Mesenchymal stem cell (in vitro differentiated cells and primary cell): ENCODE results near the gene P4HB.
A peak's percentile ranks its signal among the peaks of the same experiment; 100 is the strongest.

Experiments
- DNase-seq: peaks from one replicate; pipeline ENCODE4 v3.0.0-alpha.2; 2013
- H2AFZ ChIP-seq: one replicate; pipeline ENCODE4 v1.6.1; 2013; ENCODE audit warnings: low read depth, mild to moderate bottlenecking, control low read depth, inconsistent platforms, low read length, moderate library complexity
- H2AK5ac ChIP-seq: 2 replicates; pipeline ENCODE4 v1.6.1; 2013; ENCODE audit warnings: low read length, moderate library complexity, mild to moderate bottlenecking, inconsistent platforms; ENCODE audit not compliant: severe bottlenecking
- H2BK120ac ChIP-seq: one replicate; pipeline ENCODE4 v1.6.1; 2013; ENCODE audit warnings: low read depth, mild to moderate bottlenecking, inconsistent platforms, low read length, moderate library complexity
- H2BK12ac ChIP-seq, 2 experiments: one replicate each; pipeline ENCODE4 v1.6.1; 2013; ENCODE audit warnings: inconsistent platforms in 2 of 2, low read length in 2 of 2, mild to moderate bottlenecking in 2 of 2, moderate library complexity in 2 of 2, control low read depth in 1 of 2
- H2BK15ac ChIP-seq: one replicate; pipeline ENCODE4 v1.6.1; 2013; ENCODE audit warnings: mild to moderate bottlenecking, low read depth, inconsistent platforms; ENCODE audit not compliant: poor library complexity, severe bottlenecking
- H2BK5ac ChIP-seq: 2 replicates; pipeline ENCODE4 v1.6.1; 2013; ENCODE audit warnings: low read depth, mild to moderate bottlenecking, low read length, control low read depth, inconsistent platforms; ENCODE audit not compliant: poor library complexity, severe bottlenecking
- H3K14ac ChIP-seq, 2 experiments: one replicate each; pipeline ENCODE4 v1.6.1; 2013; ENCODE audit warnings: inconsistent platforms in 2 of 2, low read length in 2 of 2, control low read depth in 1 of 2, mild to moderate bottlenecking in 1 of 2, moderate library complexity in 1 of 2
- H3K18ac ChIP-seq, 2 experiments: one replicate each; pipeline ENCODE4 v1.6.1; 2013; ENCODE audit warnings: inconsistent platforms in 2 of 2, low read length in 2 of 2, control low read depth in 1 of 2, low read depth in 1 of 2, mild to moderate bottlenecking in 1 of 2
- H3K23ac ChIP-seq, 2 experiments: one replicate each; pipeline ENCODE4 v1.6.1; 2013; ENCODE audit warnings: inconsistent platforms in 2 of 2, low read length in 2 of 2, mild to moderate bottlenecking in 2 of 2, moderate library complexity in 2 of 2, control low read depth in 1 of 2
- H3K27ac ChIP-seq: 2 replicates; pipeline ENCODE4 v1.5.1; 2013; ENCODE audit warnings: mild to moderate bottlenecking, moderate library complexity, low read length, control low read depth, inconsistent platforms; ENCODE audit not compliant: poor library complexity, severe bottlenecking
- H3K27me3 ChIP-seq, 2 experiments: 2 replicates each; pipeline versions ENCODE4 v1.6.1 to v1.7.0; 2013; ENCODE audit warnings: low read length in 2 of 2, mild to moderate bottlenecking in 2 of 2, moderate library complexity in 2 of 2, control low read depth in 1 of 2, inconsistent platforms in 1 of 2; ENCODE audit not compliant: control insufficient read depth in 1 of 2, insufficient read depth in 1 of 2
- H3K36me3 ChIP-seq, 2 experiments: 2 replicates each; pipeline versions ENCODE4 v1.6.1 to v1.7.0; 2013; ENCODE audit warnings: low read length in 2 of 2, control low read depth in 1 of 2, inconsistent platforms in 1 of 2, low read depth in 1 of 2, mild to moderate bottlenecking in 1 of 2; ENCODE audit not compliant: insufficient read depth in 2 of 2, control insufficient read depth in 1 of 2
- H3K4ac ChIP-seq, 2 experiments: one replicate each; pipeline ENCODE4 v1.6.1; 2013; ENCODE audit warnings: inconsistent platforms in 2 of 2, low read length in 2 of 2, mild to moderate bottlenecking in 2 of 2, moderate library complexity in 2 of 2, control low read depth in 1 of 2, low read depth in 1 of 2
- H3K4me1 ChIP-seq: 2 replicates; pipeline ENCODE4 v1.6.1; 2013; ENCODE audit warnings: low read depth, low read length, control low read depth; ENCODE audit not compliant: control insufficient read depth, insufficient read depth
- H3K4me2 ChIP-seq: 2 replicates; pipeline ENCODE4 v1.6.1; 2013; ENCODE audit warnings: low read length, mild to moderate bottlenecking, inconsistent platforms; ENCODE audit not compliant: poor library complexity, severe bottlenecking
- H3K4me3 ChIP-seq, 2 experiments: 2 replicates each; pipeline versions ENCODE4 v1.5.1 to v1.7.0; 2013; ENCODE audit warnings: low read length in 2 of 2, mild to moderate bottlenecking in 2 of 2, control low read depth in 1 of 2, low read depth in 1 of 2; ENCODE audit not compliant: insufficient read depth in 1 of 2
- H3K79me1 ChIP-seq: replicated peaks from 2 replicates; pipeline ENCODE4 v1.6.1; 2013; ENCODE audit warnings: mild to moderate bottlenecking, control low read depth, low read length, inconsistent platforms; ENCODE audit not compliant: poor library complexity, severe bottlenecking
- H3K9ac ChIP-seq: 2 replicates; pipeline ENCODE4 v1.7.0; 2013; ENCODE audit warnings: mild to moderate bottlenecking, low read length, moderate library complexity
- H3K9me3 ChIP-seq: 2 replicates; pipeline ENCODE4 v1.7.0; 2013; ENCODE audit warnings: mild to moderate bottlenecking, low read length; ENCODE audit not compliant: control insufficient read depth
- H4K8ac ChIP-seq: one replicate; pipeline ENCODE4 v1.6.1; 2013; ENCODE audit warnings: inconsistent platforms, mild to moderate bottlenecking, low read length, moderate library complexity
- H4K91ac ChIP-seq: one replicate; pipeline ENCODE4 v1.6.1; 2013; ENCODE audit warnings: mild to moderate bottlenecking, low read length, inconsistent platforms
- WGBS: methylation state at CpG from one replicate; pipeline ENCODE4 v1.1.7; 2013; ENCODE audit warnings: mixed read lengths; 5-methylcytosine and 5-hydroxymethylcytosine counted together

P4HB gene

GRCh38 chr17:81812571-81813370 is 47.6 kb downstream of the P4HB start:
- Histone ChIP-seq H3K4ac (no peak overlapping the region), H3K79me1 (no peaks in the 10 kb centered on the region), H2BK15ac (no peak overlapping the region), H3K4me3 (peak overlapping the region in 1 of 2 experiments; percentile 2), H3K9ac (no peak overlapping the region), H2BK120ac (no peak overlapping the region), H3K4me1 (peaks cover 10% of the 10 kb centered on the region), H2BK5ac (no peak overlapping the region), H4K8ac (no peak overlapping the region), H3K27me3 (peaks cover 18 to 78% of the 10 kb centered on the region in 2 experiments), H2AFZ (no peak overlapping the region), H4K91ac (peak overlapping the region; percentile 18), H3K4me2 (no peak overlapping the region), H3K18ac (no peak overlapping the region), H2BK12ac (no peak overlapping the region), H3K23ac (no peak overlapping the region), H2AK5ac (no peak overlapping the region), H3K27ac (no peak overlapping the region), H3K9me3 (no peaks in the 10 kb centered on the region), H3K14ac (no peak overlapping the region), H3K36me3 (no peaks in the 10 kb centered on the region)
- no peak for DNase-seq
- 88% methylated on average over 44 of the region's 45 CpGs for WGBS

- Histone ChIP-seq H4K91ac (no peak overlapping the region), H3K4me1 (peaks cover 10% of the 10 kb centered on the region), H3K36me3 (no peaks in the 10 kb centered on the region), H2BK15ac (no peak overlapping the region), H3K9me3 (no peaks in the 10 kb centered on the region), H3K9ac (no peak overlapping the region), H3K79me1 (no peaks in the 10 kb centered on the region), H2BK120ac (no peak overlapping the region), H3K4ac (no peak overlapping the region), H4K8ac (no peak overlapping the region), H3K27ac (no peak overlapping the region), H2AFZ (no peak overlapping the region), H3K23ac (no peak overlapping the region), H3K14ac (no peak overlapping the region), H2BK12ac (no peak overlapping the region), H3K4me3 (no peak overlapping the region), H3K27me3 (peaks cover 23 to 79% of the 10 kb centered on the region in 2 experiments), H3K18ac (no peak overlapping the region), H2AK5ac (no peak overlapping the region), H3K4me2 (no peak overlapping the region), H2BK5ac (no peak overlapping the region)
- DNase-seq: no peak
- WGBS: 85% methylated on average over 21 of the region's 24 CpGs
These were observed 48.4 kb downstream of the P4HB start for GRCh38 chr17:81811705-81812570.

- no peak overlapping the region for H3K27ac ChIP-seq
- no peak overlapping the region for H2BK120ac ChIP-seq
- no peak overlapping the region for H2BK12ac ChIP-seq
- H3K27me3 ChIP-seq: peaks cover 31 to 81% of the 10 kb centered on the region in 2 experiments
- H3K23ac ChIP-seq: no peak overlapping the region
- H2BK5ac ChIP-seq: no peak overlapping the region
- H2BK15ac ChIP-seq: no peak overlapping the region
- H2AFZ ChIP-seq: no peak overlapping the region
- no peak overlapping the region for H3K4me3 ChIP-seq
- H3K36me3 ChIP-seq: no peaks in the 10 kb centered on the region
- H3K4me2 ChIP-seq: no peak overlapping the region
- H3K9me3 ChIP-seq: no peaks in the 10 kb centered on the region
- no peak overlapping the region for H2AK5ac ChIP-seq
- H3K18ac ChIP-seq: no peak overlapping the region
- no peak for DNase-seq
- no peak overlapping the region for H4K91ac ChIP-seq
- 89% methylated on average over 41 of the region's 42 CpGs for WGBS
- no peak overlapping the region for H3K14ac ChIP-seq
- H3K4ac ChIP-seq: no peak overlapping the region
- no peak overlapping the region for H3K9ac ChIP-seq
- no peaks in the 10 kb centered on the region for H3K79me1 ChIP-seq
- H4K8ac ChIP-seq: no peak overlapping the region
- H3K4me1 ChIP-seq: peaks cover 10% of the 10 kb centered on the region
These were observed 49.2 kb downstream of the P4HB start for GRCh38 chr17:81810892-81811704.
